IMR-90 (cell line): Measurements from ENCODE around the gene TUBGCP6.

Experiments
- CEBPB ChIP-seq: IDR thresholded peaks from 2 replicates; pipeline ENCODE4 v1.6.1; 2012; ENCODE audit warnings: low read depth, low read length, improper control_type of control experiment
- CHD1 ChIP-seq: IDR thresholded peaks from 2 replicates; pipeline ENCODE4 v1.6.1; 2012; ENCODE audit warnings: low read depth, low read length, improper control_type of control experiment
- CTCF ChIP-seq: conservative IDR thresholded peaks from 2 replicates; pipeline ENCODE4 v1.5.1; 2012; ENCODE audit warnings: mild to moderate bottlenecking, low read depth, low read length, improper control_type of control experiment
- ELK1 ChIP-seq: fragments of 150-350 bp; IDR thresholded peaks from 2 replicates; pipeline ENCODE4 v1.6.1; 2016; ENCODE audit warnings: low read depth, mild to moderate bottlenecking, low read length, moderate library complexity, borderline replicate concordance
- FOS ChIP-seq: fragments of 150-350 bp; IDR thresholded peaks from 2 replicates; pipeline ENCODE4 v1.6.1; 2016; ENCODE audit warnings: low read depth, low read length
- MAFK ChIP-seq: IDR thresholded peaks from 2 replicates; pipeline ENCODE4 v1.6.1; 2012; ENCODE audit warnings: low read depth, low read length, improper control_type of control experiment
- MXI1 ChIP-seq: IDR thresholded peaks from 2 replicates; pipeline ENCODE4 v1.6.1; 2012; ENCODE audit warnings: low read depth, mild to moderate bottlenecking, low read length, moderate library complexity, borderline replicate concordance
- NFE2L2 ChIP-seq: fragments of 150-350 bp; IDR thresholded peaks from 2 replicates; pipeline ENCODE4 v1.6.1; 2016; ENCODE audit warnings: low read depth, mild to moderate bottlenecking, low read length
- POLR2A ChIP-seq: IDR thresholded peaks from 2 replicates; pipeline ENCODE4 v1.6.1; 2012; ENCODE audit warnings: mild to moderate bottlenecking, low read depth, low read length
- RAD21 ChIP-seq: IDR thresholded peaks from 2 replicates; pipeline ENCODE4 v1.6.1; 2012; ENCODE audit warnings: low read length, improper control_type of control experiment
- RCOR1 ChIP-seq: IDR thresholded peaks from 2 replicates; pipeline ENCODE4 v1.6.1; 2012; ENCODE audit warnings: mild to moderate bottlenecking, low read length, improper control_type of control experiment; ENCODE audit not compliant: insufficient replicate concordance
- RFX5 ChIP-seq: IDR thresholded peaks from 2 replicates; pipeline ENCODE4 v1.8.0; 2012; ENCODE audit warnings: low read depth, mild to moderate bottlenecking, low read length, moderate library complexity
- USF2 ChIP-seq: fragments of 150-350 bp; IDR thresholded peaks from 2 replicates; pipeline ENCODE4 v1.6.1; 2017; ENCODE audit warnings: mild to moderate bottlenecking, antibody characterized with exemption, low read length, low read depth

GRCh38 chr22:50247748-50248147 is 2.9 kb upstream of the TUBGCP6 start:
- no peak for TF ChIP-seq CTCF
- TF ChIP-seq CHD1: no peak
- no peak for TF ChIP-seq POLR2A
- no peak for TF ChIP-seq RAD21
- TF ChIP-seq MXI1: no peak
- TF ChIP-seq MAFK: no peak
- TF ChIP-seq NFE2L2: no peak
- no peak for TF ChIP-seq RFX5
- TF ChIP-seq ELK1: no peak
- TF ChIP-seq CEBPB: no peak
- TF ChIP-seq FOS: no peak
- no peak for TF ChIP-seq USF2
- TF ChIP-seq RCOR1: no peak
